Measurements from ENCODE around the gene CAMKV. TPM values are rescaled to one million over a fixed set of nuclear protein-coding genes. Genes with fewer than 3 reads are reported as not detected.

Gene CAMKV
- total RNA-seq, 1 experiment from 2014 or later = 0.10 TPM

- CTCF ChIA-PET = no interaction called here
Measured at GRCh38 chr3:49916686-49917085, 47.0 kb upstream of the CAMKV start.

GRCh38 chr3:49914906-49915305 lies 45.2 kb upstream of the CAMKV start:
- Histone ChIP-seq H3K36me3 (ENCODE audit: control insufficient read depth in 1 of 2, insufficient read depth in 2 of 2, low read length in 2 of 2) (0 out of 4 replicates have a peak, but pooled peaks cover 0 to 3% of the 10 kb centered on the region in 2 experiments), H3K4me3 (replicated peaks in 1 of 2; ENCODE audit: low read depth in 1 of 2, low read length in 2 of 2) (no peak overlapping the region), H2AFZ (ENCODE audit: low read depth, low read length, poor library complexity, severe bottlenecking) (no peak overlapping the region), H3K9ac (ENCODE audit: low read length) (no peak overlapping the region), H3K27me3 (ENCODE audit: insufficient read depth, low read length) (no peaks in the 10 kb centered on the region), H3K4me2 (ENCODE audit: low read length) (no peak overlapping the region), H3K9me2 (ENCODE audit: insufficient read depth) (no peaks in the 10 kb centered on the region), H4K20me1 (ENCODE audit: insufficient read depth) (no peaks in the 10 kb centered on the region), H3K27ac (ENCODE audit: low read depth, low read length) (no peak overlapping the region), H3K79me2 (ENCODE audit: insufficient read depth, low read length) (no peaks in the 10 kb centered on the region), H3K4me1 (ENCODE audit: control insufficient read depth in 1 of 2, insufficient read depth in 2 of 2, low read length in 2 of 2) (no peaks in the 10 kb centered on the region), H3K9me3 (ENCODE audit: control insufficient read depth in 1 of 2, insufficient read depth in 1 of 2, low read depth in 1 of 2, low read length in 2 of 2) (no peaks in the 10 kb centered on the region)
- intact Hi-C loops (cut with micrococcal nuclease) = no loop called here
- no TSS peak for BruUV-seq (replicated peaks)
- ChIA-PET RAD21 (ENCODE audit: low non-redundant PET in 1 of 2, low total read pairs in 2 of 2, uncharacterized antibody in 2 of 2, unreplicated experiment in 2 of 2) (no interaction called here), CTCF (no interaction called here), POLR2A (interaction anchor here (1.3 kb wide), 1 partner anchor 14 kb away, joined by 4 read pairs; the partner anchor contains the start of gene MON1A)
- DNase-seq (ENCODE audit: low read depth, low spot score) (no peak), ATAC-seq (no peak)
- TF ChIP-seq TCF7L2 (IDR thresholded peaks at IDR 0.05; ENCODE audit: borderline replicate concordance, extremely low read depth, insufficient read depth, insufficient read length) (no peak), ZBTB33 (IDR thresholded peaks at IDR 0.05; ENCODE audit: extremely low read depth, insufficient replicate concordance, low read length) (no peak), POLR2A (IDR thresholded peaks at IDR 0.05; ENCODE audit: borderline replicate concordance, extremely low read depth, insufficient read depth, insufficient read length) (no peak), YY1 (IDR thresholded peaks at IDR 0.05; ENCODE audit: extremely low read depth, insufficient replicate concordance, low read depth, low read length) (no peak), JUND (IDR thresholded peaks at IDR 0.05) (no peak), REST (IDR thresholded peaks at IDR 0.05; ENCODE audit: low read depth) (no peak), ZNF274 (IDR thresholded peaks at IDR 0.05; ENCODE audit: low read depth, low read length) (no peak), SRF (IDR thresholded peaks at IDR 0.05; ENCODE audit: low read depth) (no peak), ZFX (IDR thresholded peaks at IDR 0.05) (no peak)

More at GRCh38 chr3:49916686-49917085, 47.0 kb upstream of the CAMKV start:
- no peaks in the 10 kb centered on the region for H3K9me2 ChIP-seq (ENCODE audit: insufficient read depth)
- H4K20me1 ChIP-seq (ENCODE audit: insufficient read depth) = no peaks in the 10 kb centered on the region
- H3K4me3 ChIP-seq (replicated peaks in 1 of 2; ENCODE audit: low read depth in 1 of 2, low read length in 2 of 2) = no peak overlapping the region
- no peak overlapping the region for H3K27ac ChIP-seq (ENCODE audit: low read depth, low read length)
- H3K27me3 ChIP-seq (ENCODE audit: insufficient read depth, low read length) = no peaks in the 10 kb centered on the region
- H3K4me2 ChIP-seq (ENCODE audit: low read length) = no peak overlapping the region
- DNase-seq (ENCODE audit: low read depth, low spot score) (no peak), ATAC-seq (no peak)
- no peak overlapping the region for H2AFZ ChIP-seq (ENCODE audit: low read depth, low read length, poor library complexity, severe bottlenecking)
- intact Hi-C loops (cut with micrococcal nuclease) = no loop called here
- POLR2A ChIA-PET = no interaction called here
- no peak overlapping the region for H3K9ac ChIP-seq (ENCODE audit: low read length)
- H3K79me2 ChIP-seq (ENCODE audit: insufficient read depth, low read length) = no peaks in the 10 kb centered on the region
- no peak for TF ChIP-seq SRF (IDR thresholded peaks at IDR 0.05; ENCODE audit: low read depth)
- TF ChIP-seq YY1 (IDR thresholded peaks at IDR 0.05; ENCODE audit: extremely low read depth, insufficient replicate concordance, low read depth, low read length) = no peak
- TF ChIP-seq RAD21 (IDR thresholded peaks at IDR 0.05; ENCODE audit: low read depth) = no peak
- TF ChIP-seq ATF3 (IDR thresholded peaks at IDR 0.05) = no peak
- BruUV-seq (replicated peaks) = no TSS peak
- H3K36me3 ChIP-seq (ENCODE audit: control insufficient read depth in 1 of 2, insufficient read depth in 2 of 2, low read length in 2 of 2) = no peaks in the 10 kb centered on the region
- no peaks in the 10 kb centered on the region for H3K4me1 ChIP-seq (ENCODE audit: control insufficient read depth in 1 of 2, insufficient read depth in 2 of 2, low read length in 2 of 2)
- RAD21 ChIA-PET (ENCODE audit: low non-redundant PET in 1 of 2, low total read pairs in 2 of 2, uncharacterized antibody in 2 of 2, unreplicated experiment in 2 of 2) = no interaction called here
- H3K9me3 ChIP-seq (ENCODE audit: control insufficient read depth in 1 of 2, insufficient read depth in 1 of 2, low read depth in 1 of 2, low read length in 2 of 2) = no peaks in the 10 kb centered on the region
